Upper lobe of left lung (tissue), 4 donors: ENCODE measurements around the gene PRR3.

Experiments used
- CTCF ChIP-seq, 6 experiments: fragments of 450-650 bp in 4 of 6; fragments of 200-600 bp in 2 of 6; sonication (generic) in 2 of 6; IDR thresholded peaks; one replicate each; pipeline ENCODE4 v1.5.1; 2016 to 2019; ENCODE audit warnings: antibody characterized with exemption in 6 of 6
- EP300 ChIP-seq, 4 donors: sonication (generic); formaldehyde crosslinking; IDR thresholded peaks; one replicate each; pipeline ENCODE4 v1.5.1; 2017; ENCODE audit warnings: antibody characterized with exemption in 4 of 4, control low read depth in 2 of 4
- POLR2A ChIP-seq, 4 donors: fragments of 450-650 bp; IDR thresholded peaks; one replicate each; pipeline ENCODE4 v1.5.1; 2016 to 2017; ENCODE audit warnings: antibody characterized with exemption in 4 of 4, mild to moderate bottlenecking in 2 of 4
- POLR2AphosphoS5 ChIP-seq, 2 donors: sonication (generic); formaldehyde crosslinking; IDR thresholded peaks; one replicate each; pipeline ENCODE4 v1.5.1; 2017; ENCODE audit warnings: antibody characterized with exemption in 2 of 2

DNA sequence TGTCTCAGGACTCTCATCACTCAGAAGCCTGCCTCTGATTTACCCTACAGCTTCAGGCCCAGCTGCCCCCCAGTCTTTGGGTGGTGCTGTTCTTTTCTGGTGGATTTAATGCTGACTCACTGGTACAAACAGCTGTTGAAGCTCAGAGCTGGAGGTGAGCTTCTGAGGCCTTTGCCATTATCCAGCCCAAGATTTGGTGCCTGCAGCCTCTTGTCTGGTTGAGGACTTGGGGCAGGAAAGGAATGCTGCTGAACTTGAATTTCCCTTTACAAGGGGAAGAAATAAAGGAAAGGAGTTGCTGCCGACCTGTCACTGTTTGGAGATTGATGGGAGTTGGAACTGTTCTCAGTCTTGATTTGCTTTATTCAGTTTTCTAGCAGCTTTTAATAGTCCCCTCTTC lies 33.9 kb downstream of the PRR3 start:
- no peak for TF ChIP-seq POLR2A (IDR thresholded peaks at IDR 0.05)
- TF ChIP-seq CTCF (IDR thresholded peaks at IDR 0.05) = no peak
- no peak for TF ChIP-seq EP300 (IDR thresholded peaks at IDR 0.05)
- no peak for TF ChIP-seq POLR2AphosphoS5 (IDR thresholded peaks at IDR 0.05)
